B cell (primary cell): ENCODE results near the gene PRDM11.

Source experiments
- CTCF ChIP-seq: fragments of 200-600 bp; IDR thresholded peaks from one replicate; pipeline ENCODE4 v1.8.0; 2022; ENCODE audit warnings: antibody characterized with exemption, mild to moderate bottlenecking
- EZH2 ChIP-seq: IDR thresholded peaks from 2 replicates; pipeline ENCODE4 v1.6.1; 2012; ENCODE audit warnings: borderline replicate concordance, low read depth, mild to moderate bottlenecking, moderate library complexity, low read length; ENCODE audit not compliant: insufficient read depth, poor library complexity, severe bottlenecking

- no peak for TF ChIP-seq CTCF
- TF ChIP-seq EZH2: no peak
Measured at GRCh38 chr11:45151362-45151982, 5.0 kb downstream of the PRDM11 start.
